Mesenteric fat pad (tissue), 1 donor: Measurements from ENCODE around the gene NUCB2. TPM values are rescaled to one million over a fixed set of nuclear protein-coding genes. Genes with fewer than 3 reads are reported as not detected.

Experiments
- DNase-seq: peaks from one replicate; pipeline ENCODE4 v3.0.0-alpha.2; 2020; ENCODE audit warnings: low spot score
- total RNA-seq: library from RNA; stranded (reverse); fragmentation: NEBNext Ultra II Directional; extraction: Animal tissue kit (Norgen Biotek cat#: 25700); gene quantifications from one replicate; pipeline ENCODE4 v1.2.1, GENCODE V29; 2021
- donor health status: DM: yes; HTN: yes; CAD: no.

NUCB2 gene
- total RNA-seq, 1 donor from 2014 or later: 80.5 TPM

GRCh38 chr11:17379383-17380180 is 103.0 kb downstream of the NUCB2 start:
- no peak for DNase-seq

GRCh38 chr11:17381156-17381555 is 104.6 kb downstream of the NUCB2 start:
- no peak for DNase-seq

Other genes with a start within 250 kb of the NUCB2 start
- 830 TPM for gene RPS13, start 199.1 kb upstream of the NUCB2 start, total RNA-seq
- gene PIK3C2A, start 68.8 kb upstream of the NUCB2 start, total RNA-seq: 80.5 TPM
- gene NCR3LG1, start 75.1 kb downstream of the NUCB2 start, total RNA-seq: 4.1 TPM
- 3.5 TPM for gene KCNJ11, start 111.9 kb downstream of the NUCB2 start, total RNA-seq
- gene ABCC8, start 200.1 kb downstream of the NUCB2 start, total RNA-seq: 0.58 TPM